WTC11 (cell line): Measurements from ENCODE around the gene ERC1.

Source experiments
- ATF2 ChIP-seq: sonication (generic); formaldehyde crosslinking; IDR thresholded peaks from 2 replicates; pipeline ENCODE4 v1.8.1; 2022; ENCODE audit warnings: low read depth, missing genetic modification reagents, borderline replicate concordance
- CTCF ChIP-seq: fragments of 200-600 bp; IDR thresholded peaks from 2 replicates; pipeline ENCODE4 v1.8.0; 2022; ENCODE audit warnings: antibody characterized with exemption
- FOXP1 ChIP-seq: sonication (generic); formaldehyde crosslinking; IDR thresholded peaks from 2 replicates; pipeline ENCODE4 v1.8.0; 2022; ENCODE audit warnings: missing genetic modification reagents, mild to moderate bottlenecking, moderate library complexity, borderline replicate concordance
- MYBL2 ChIP-seq: sonication (generic); formaldehyde crosslinking; IDR thresholded peaks from 2 replicates; pipeline ENCODE4 v1.8.1; 2023; ENCODE audit warnings: mild to moderate bottlenecking, moderate library complexity, missing genetic modification reagents

- no peak for TF ChIP-seq CTCF
- TF ChIP-seq ATF2 (CRISPR knock-in tag) = no peak
- no peak for TF ChIP-seq FOXP1 (CRISPR knock-in tag)
- no peak for TF ChIP-seq MYBL2 (CRISPR knock-in tag)
Observed at GRCh38 chr12:1515010-1515409, 524.0 kb downstream of the ERC1 start.
